ENCODE results near the gene UBE2G1.

DNA sequence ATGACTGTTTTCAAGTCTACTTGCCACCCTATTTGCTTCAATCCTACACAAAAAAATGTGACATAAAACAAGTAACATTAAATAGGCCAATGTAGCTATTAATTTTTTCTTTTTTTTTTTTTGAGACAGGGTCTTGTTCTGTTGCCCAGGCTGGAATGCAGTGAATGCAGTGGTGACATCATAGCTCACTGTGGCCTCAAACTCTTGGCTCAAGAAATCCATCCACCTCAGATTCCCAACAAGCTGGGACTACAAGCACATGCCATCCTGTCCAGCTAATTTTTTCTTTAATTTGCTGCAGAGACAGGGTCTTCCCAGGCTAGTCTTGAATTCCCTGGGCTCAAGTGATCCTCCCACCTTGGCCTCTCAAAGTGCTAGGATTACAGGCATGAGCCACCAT lies 132.1 kb downstream of the UBE2G1 start:
- TF ChIP-seq ASH2L (IDR thresholded peaks at IDR 0.05; ENCODE audit: borderline replicate concordance, low read depth), result no peak
- no peak for TF ChIP-seq IKZF1 (conservative IDR thresholded peaks at IDR 0.05)
- TF ChIP-seq, protein P1, sequence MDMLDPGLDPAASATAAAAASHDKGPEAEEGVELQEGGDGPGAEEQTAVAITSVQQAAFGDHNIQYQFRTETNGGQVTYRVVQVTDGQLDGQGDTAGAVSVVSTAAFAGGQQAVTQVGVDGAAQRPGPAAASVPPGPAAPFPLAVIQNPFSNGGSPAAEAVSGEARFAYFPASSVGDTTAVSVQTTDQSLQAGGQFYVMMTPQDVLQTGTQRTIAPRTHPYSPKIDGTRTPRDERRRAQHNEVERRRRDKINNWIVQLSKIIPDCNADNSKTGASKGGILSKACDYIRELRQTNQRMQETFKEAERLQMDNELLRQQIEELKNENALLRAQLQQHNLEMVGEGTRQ (IDR thresholded peaks at IDR 0.05; ENCODE audit: borderline replicate concordance, low read depth, low read length), result no peak
- TF ChIP-seq, protein P2, sequence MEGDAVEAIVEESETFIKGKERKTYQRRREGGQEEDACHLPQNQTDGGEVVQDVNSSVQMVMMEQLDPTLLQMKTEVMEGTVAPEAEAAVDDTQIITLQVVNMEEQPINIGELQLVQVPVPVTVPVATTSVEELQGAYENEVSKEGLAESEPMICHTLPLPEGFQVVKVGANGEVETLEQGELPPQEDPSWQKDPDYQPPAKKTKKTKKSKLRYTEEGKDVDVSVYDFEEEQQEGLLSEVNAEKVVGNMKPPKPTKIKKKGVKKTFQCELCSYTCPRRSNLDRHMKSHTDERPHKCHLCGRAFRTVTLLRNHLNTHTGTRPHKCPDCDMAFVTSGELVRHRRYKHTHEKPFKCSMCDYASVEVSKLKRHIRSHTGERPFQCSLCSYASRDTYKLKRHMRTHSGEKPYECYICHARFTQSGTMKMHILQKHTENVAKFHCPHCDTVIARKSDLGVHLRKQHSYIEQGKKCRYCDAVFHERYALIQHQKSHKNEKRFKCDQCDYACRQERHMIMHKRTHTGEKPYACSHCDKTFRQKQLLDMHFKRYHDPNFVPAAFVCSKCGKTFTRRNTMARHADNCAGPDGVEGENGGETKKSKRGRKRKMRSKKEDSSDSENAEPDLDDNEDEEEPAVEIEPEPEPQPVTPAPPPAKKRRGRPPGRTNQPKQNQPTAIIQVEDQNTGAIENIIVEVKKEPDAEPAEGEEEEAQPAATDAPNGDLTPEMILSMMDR (IDR thresholded peaks at IDR 0.05 in 2 of 3, conservative IDR thresholded peaks at IDR 0.05 in 1 of 3; ENCODE audit: control insufficient read depth in 2 of 3, extremely low read depth in 1 of 3, insufficient read depth in 1 of 3, low read depth in 3 of 3, low read length in 3 of 3), result no peak
- TF ChIP-seq CEBPB (IDR thresholded peaks at IDR 0.05; ENCODE audit: borderline replicate concordance in 1 of 2, low read depth in 2 of 2, low read length in 2 of 2), result no peak
- TF ChIP-seq HDAC2 (IDR thresholded peaks at IDR 0.05), result no peak
- TF ChIP-seq CBX5 (IDR thresholded peaks at IDR 0.05; ENCODE audit: low read depth), result no peak
- no peak for TF ChIP-seq EGR1 (IDR thresholded peaks at IDR 0.05; ENCODE audit: borderline replicate concordance in 1 of 2, low read depth in 2 of 2, low read length in 2 of 2)
- no peak for TF ChIP-seq POLR2A (IDR thresholded peaks at IDR 0.05; ENCODE audit: low read depth, low read length)
- TF ChIP-seq SMC3 (IDR thresholded peaks at IDR 0.05; ENCODE audit: borderline replicate concordance, low read length), result no peak
- no peak for TF ChIP-seq KAT2A (conservative IDR thresholded peaks at IDR 0.05; ENCODE audit: control insufficient read depth, low read depth, low read length)
- TF ChIP-seq, protein P3, sequence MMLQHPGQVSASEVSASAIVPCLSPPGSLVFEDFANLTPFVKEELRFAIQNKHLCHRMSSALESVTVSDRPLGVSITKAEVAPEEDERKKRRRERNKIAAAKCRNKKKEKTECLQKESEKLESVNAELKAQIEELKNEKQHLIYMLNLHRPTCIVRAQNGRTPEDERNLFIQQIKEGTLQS (IDR thresholded peaks at IDR 0.05; ENCODE audit: borderline replicate concordance, extremely low read depth, low read depth, low read length), result no peak
- TF ChIP-seq, protein P4, sequence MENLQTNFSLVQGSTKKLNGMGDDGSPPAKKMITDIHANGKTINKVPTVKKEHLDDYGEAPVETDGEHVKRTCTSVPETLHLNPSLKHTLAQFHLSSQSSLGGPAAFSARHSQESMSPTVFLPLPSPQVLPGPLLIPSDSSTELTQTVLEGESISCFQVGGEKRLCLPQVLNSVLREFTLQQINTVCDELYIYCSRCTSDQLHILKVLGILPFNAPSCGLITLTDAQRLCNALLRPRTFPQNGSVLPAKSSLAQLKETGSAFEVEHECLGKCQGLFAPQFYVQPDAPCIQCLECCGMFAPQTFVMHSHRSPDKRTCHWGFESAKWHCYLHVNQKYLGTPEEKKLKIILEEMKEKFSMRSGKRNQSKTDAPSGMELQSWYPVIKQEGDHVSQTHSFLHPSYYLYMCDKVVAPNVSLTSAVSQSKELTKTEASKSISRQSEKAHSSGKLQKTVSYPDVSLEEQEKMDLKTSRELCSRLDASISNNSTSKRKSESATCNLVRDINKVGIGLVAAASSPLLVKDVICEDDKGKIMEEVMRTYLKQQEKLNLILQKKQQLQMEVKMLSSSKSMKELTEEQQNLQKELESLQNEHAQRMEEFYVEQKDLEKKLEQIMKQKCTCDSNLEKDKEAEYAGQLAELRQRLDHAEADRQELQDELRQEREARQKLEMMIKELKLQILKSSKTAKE (IDR thresholded peaks at IDR 0.05; ENCODE audit: low read depth, poor library complexity, severe bottlenecking), result no peak
